K562 (cell line): Measurements from ENCODE around the gene OXT. TPM values are rescaled to one million over a fixed set of nuclear protein-coding genes. Genes with fewer than 3 reads are reported as not detected.

Source experiments
- CCAR2 ChIP-seq: fragments of 200-400 bp; formaldehyde crosslinking; IDR thresholded peaks from 2 replicates; pipeline ENCODE4 v1.6.1; 2017; ENCODE audit warnings: mild to moderate bottlenecking, low read depth, low read length
- SAFB2 ChIP-seq: fragments of 200-400 bp; formaldehyde crosslinking; IDR thresholded peaks from 2 replicates; pipeline ENCODE4 v1.6.1; 2018; ENCODE audit warnings: borderline replicate concordance, low read length, low read depth, moderate library complexity; ENCODE audit not compliant: severe bottlenecking
- SIN3A ChIP-seq, 2 experiments: fragments of 150-350 bp in 1 of 2; IDR thresholded peaks; 2 replicates each; pipeline ENCODE4 v1.6.1; 2011 to 2016; ENCODE audit warnings: borderline replicate concordance in 2 of 2, low read depth in 2 of 2, low read length in 2 of 2, mild to moderate bottlenecking in 2 of 2, moderate library complexity in 2 of 2; ENCODE audit not compliant: control insufficient read depth in 1 of 2
- SIX5 ChIP-seq, 2 experiments: IDR thresholded peaks; 2 replicates each; pipeline ENCODE4 v1.6.1; 2011; ENCODE audit warnings: low read length in 2 of 2, borderline replicate concordance in 1 of 2, low read depth in 1 of 2, mild to moderate bottlenecking in 1 of 2, moderate library complexity in 1 of 2; ENCODE audit not compliant: insufficient read depth in 1 of 2
- YY1 ChIP-seq, 3 experiments: IDR thresholded peaks; 2 replicates each; pipeline ENCODE4 v1.6.1; 2011; ENCODE audit warnings: low read length in 2 of 3, mild to moderate bottlenecking in 2 of 3, moderate library complexity in 2 of 3, borderline replicate concordance in 1 of 3, control low read depth in 1 of 3, low read depth in 1 of 3; ENCODE audit not compliant: insufficient read depth in 3 of 3, insufficient replicate concordance in 2 of 3, control insufficient read depth in 1 of 3, insufficient read length in 1 of 3; ENCODE audit errors: extremely low read depth in 1 of 3
- ZNF780A ChIP-seq: fragments of 250-450 bp; sonication (Bioruptor Pico); IDR thresholded peaks from 2 replicates; pipeline ENCODE4 v1.5.0; 2021; ENCODE audit warnings: mild to moderate bottlenecking
- polyA plus RNA-seq, 8 experiments: library from polyadenylated mRNA; depleted of rRNA in 4 of 8; stranded (reverse) in 5 of 8; unstranded in 3 of 8; fragments of >200 nt; fragmentation: Nextera tagmentation in 2 of 8; fragmentation: Illumina TruSeq in 1 of 8; extraction: Ambion mirVana in 2 of 8; extraction: Trizol in 1 of 8; gene quantifications; 2 replicates each; pipeline versions ENCODE4 v1.2.1 to v1.2.3, GENCODE V29; 2011 to 2014; ENCODE audit warnings: inconsistent platforms in 1 of 8, missing spikeins in 1 of 8
- total RNA-seq, 7 experiments: library from RNA; depleted of rRNA in 6 of 7; stranded (reverse); fragments of >200 nt in 6 of 7; fragmentation: Illumina TruSeq in 2 of 7; extraction: Trizol in 2 of 7; gene quantifications; 2 replicates each; pipeline versions ENCODE4 v1.2.1 to v1.2.3, GENCODE V29; 2011 to 2021; ENCODE audit warnings: low replicate concordance in 1 of 7
- TF ChIP-seq, protein P1 (sequence below): fragments of 200-800 bp; sonication (Bioruptor generic); IDR thresholded peaks from 2 replicates; pipeline ENCODE4 v1.6.1; 2016; ENCODE audit warnings: missing genetic modification characterization, missing compliant biosample characterization

Gene OXT
- total and polyA plus RNA-seq, 9 of the 15 experiments (the other 6 are each of a cell fraction or from before 2014, with no cell fraction given): not detected

DNA sequence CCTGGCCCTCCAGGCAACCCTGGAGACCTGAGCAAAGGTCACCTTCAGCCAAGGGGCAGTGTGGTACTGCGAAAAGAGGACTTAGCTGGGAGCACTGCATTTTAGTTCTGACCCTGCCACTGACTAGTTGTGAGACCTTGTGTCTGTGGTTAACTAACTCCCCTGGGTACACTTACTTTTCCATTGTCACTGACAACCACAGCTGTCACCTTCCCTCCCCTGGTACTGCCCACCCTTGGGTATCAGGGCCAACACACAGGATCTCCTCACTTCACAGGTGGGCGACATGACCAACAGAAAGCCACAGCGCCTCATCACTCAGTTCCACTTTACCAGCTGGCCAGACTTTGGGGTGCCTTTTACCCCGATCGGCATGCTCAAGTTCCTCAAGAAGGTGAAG, 49.6 kb upstream of the OXT start (continued):
- TF ChIP-seq, protein P1, sequence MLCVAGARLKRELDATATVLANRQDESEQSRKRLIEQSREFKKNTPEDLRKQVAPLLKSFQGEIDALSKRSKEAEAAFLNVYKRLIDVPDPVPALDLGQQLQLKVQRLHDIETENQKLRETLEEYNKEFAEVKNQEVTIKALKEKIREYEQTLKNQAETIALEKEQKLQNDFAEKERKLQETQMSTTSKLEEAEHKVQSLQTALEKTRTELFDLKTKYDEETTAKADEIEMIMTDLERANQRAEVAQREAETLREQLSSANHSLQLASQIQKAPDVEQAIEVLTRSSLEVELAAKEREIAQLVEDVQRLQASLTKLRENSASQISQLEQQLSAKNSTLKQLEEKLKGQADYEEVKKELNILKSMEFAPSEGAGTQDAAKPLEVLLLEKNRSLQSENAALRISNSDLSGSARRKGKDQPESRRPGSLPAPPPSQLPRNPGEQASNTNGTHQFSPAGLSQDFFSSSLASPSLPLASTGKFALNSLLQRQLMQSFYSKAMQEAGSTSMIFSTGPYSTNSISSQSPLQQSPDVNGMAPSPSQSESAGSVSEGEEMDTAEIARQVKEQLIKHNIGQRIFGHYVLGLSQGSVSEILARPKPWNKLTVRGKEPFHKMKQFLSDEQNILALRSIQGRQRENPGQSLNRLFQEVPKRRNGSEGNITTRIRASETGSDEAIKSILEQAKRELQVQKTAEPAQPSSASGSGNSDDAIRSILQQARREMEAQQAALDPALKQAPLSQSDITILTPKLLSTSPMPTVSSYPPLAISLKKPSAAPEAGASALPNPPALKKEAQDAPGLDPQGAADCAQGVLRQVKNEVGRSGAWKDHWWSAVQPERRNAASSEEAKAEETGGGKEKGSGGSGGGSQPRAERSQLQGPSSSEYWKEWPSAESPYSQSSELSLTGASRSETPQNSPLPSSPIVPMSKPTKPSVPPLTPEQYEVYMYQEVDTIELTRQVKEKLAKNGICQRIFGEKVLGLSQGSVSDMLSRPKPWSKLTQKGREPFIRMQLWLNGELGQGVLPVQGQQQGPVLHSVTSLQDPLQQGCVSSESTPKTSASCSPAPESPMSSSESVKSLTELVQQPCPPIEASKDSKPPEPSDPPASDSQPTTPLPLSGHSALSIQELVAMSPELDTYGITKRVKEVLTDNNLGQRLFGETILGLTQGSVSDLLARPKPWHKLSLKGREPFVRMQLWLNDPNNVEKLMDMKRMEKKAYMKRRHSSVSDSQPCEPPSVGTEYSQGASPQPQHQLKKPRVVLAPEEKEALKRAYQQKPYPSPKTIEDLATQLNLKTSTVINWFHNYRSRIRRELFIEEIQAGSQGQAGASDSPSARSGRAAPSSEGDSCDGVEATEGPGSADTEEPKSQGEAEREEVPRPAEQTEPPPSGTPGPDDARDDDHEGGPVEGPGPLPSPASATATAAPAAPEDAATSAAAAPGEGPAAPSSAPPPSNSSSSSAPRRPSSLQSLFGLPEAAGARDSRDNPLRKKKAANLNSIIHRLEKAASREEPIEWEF (CRISPR knock-in tag): no peak
- TF ChIP-seq YY1 (IDR thresholded peaks at IDR 0.05; ENCODE audit: borderline replicate concordance in 1 of 3, control insufficient read depth in 1 of 3, extremely low read depth in 1 of 3, insufficient read depth in 3 of 3, insufficient read length in 1 of 3, insufficient replicate concordance in 2 of 3, low read depth in 1 of 3, low read length in 2 of 3) (no peak), CCAR2 (no peak), SIN3A (IDR thresholded peaks at IDR 0.05; ENCODE audit: borderline replicate concordance in 2 of 2, control insufficient read depth in 1 of 2, low read depth in 2 of 2, low read length in 2 of 2) (no peak), SAFB2 (no peak), SIX5 (IDR thresholded peaks at IDR 0.05; ENCODE audit: borderline replicate concordance in 1 of 2, insufficient read depth in 1 of 2, low read depth in 1 of 2, low read length in 2 of 2) (no peak), ZNF780A (no peak)
- TF ChIP-seq, all 486 proteins: peak for 0
